Ureter (tissue), 1 donor: ENCODE results near the gene GTPBP8. TPM values are rescaled to one million over a fixed set of nuclear protein-coding genes. Genes with fewer than 3 reads are reported as not detected.

ENCODE experiments used
- total RNA-seq: library from RNA; stranded (reverse); gene quantifications from one replicate; pipeline ENCODE4 v1.2.4, GENCODE V29; 2023
- donor health status: DM: yes; HTN: yes; CAD: no.

GTPBP8 gene
- total RNA-seq, 1 donor from 2014 or later: 12.4 TPM

Other genes with a start within 250 kb of the GTPBP8 start
- not detected for gene CD200R1L, start 144.1 kb upstream of the GTPBP8 start, total RNA-seq
- 1.8 TPM for gene CD200R1, start 15.9 kb upstream of the GTPBP8 start, total RNA-seq
- 79.6 TPM for gene BOC, start 220.6 kb downstream of the GTPBP8 start, total RNA-seq